GM19193 (cell line): ENCODE measurements around the gene TEPSIN.

Experiments
- POLR2A ChIP-seq: IDR thresholded peaks from 4 replicates; pipeline ENCODE4 v1.6.1; 2011; ENCODE audit not compliant: insufficient read depth, insufficient read length; ENCODE audit errors: extremely low read depth

The TEPSIN gene

GRCh38 chr17:81209141-81209540 lies 29.7 kb downstream of the TEPSIN start:
- TF ChIP-seq POLR2A = no peak

GRCh38 chr17:81208651-81209050 lies 30.2 kb downstream of the TEPSIN start:
- TF ChIP-seq POLR2A = no peak

- no peak for TF ChIP-seq POLR2A
Measured at GRCh38 chr17:81207610-81208581, 31.0 kb downstream of the TEPSIN start.

- no peak for TF ChIP-seq POLR2A
Measured at GRCh38 chr17:81206657-81207056, 32.2 kb downstream of the TEPSIN start.

GRCh38 chr17:81206166-81206565 lies 32.7 kb downstream of the TEPSIN start:
- no peak for TF ChIP-seq POLR2A

GRCh38 chr17:81204578-81204977 lies 34.3 kb downstream of the TEPSIN start:
- no peak for TF ChIP-seq POLR2A

- no peak for TF ChIP-seq POLR2A
Measured at GRCh38 chr17:81203136-81203535, 35.7 kb downstream of the TEPSIN start.

- TF ChIP-seq POLR2A = no peak
Measured at GRCh38 chr17:81202318-81202717, 36.5 kb downstream of the TEPSIN start.

- no peak for TF ChIP-seq POLR2A
Measured at GRCh38 chr17:81200695-81201580, 37.9 kb downstream of the TEPSIN start.

- TF ChIP-seq POLR2A = no peak
Measured at GRCh38 chr17:81200201-81200600, 38.7 kb downstream of the TEPSIN start.

GRCh38 chr17:81199482-81199830 lies 39.4 kb downstream of the TEPSIN start:
- no peak for TF ChIP-seq POLR2A

GRCh38 chr17:81198826-81199481 lies 39.9 kb downstream of the TEPSIN start:
- no peak for TF ChIP-seq POLR2A

GRCh38 chr17:81197831-81198490 lies 40.9 kb downstream of the TEPSIN start:
- no peak for TF ChIP-seq POLR2A

- no peak for TF ChIP-seq POLR2A
Measured at GRCh38 chr17:81197409-81197795, 41.5 kb downstream of the TEPSIN start.
